WTC11 (cell line): ENCODE measurements around the gene DDRGK1. TPM values are rescaled to one million over a fixed set of nuclear protein-coding genes. Genes with fewer than 3 reads are reported as not detected.

Source experiments
- ATAC-seq: fragments of 200-7000 bp; cut with Tn5 transposase; 2 replicates; pipeline ENCODE4 v1.10.0; 2021; ENCODE audit warnings: mild to moderate bottlenecking, moderate library complexity
- CTCF ChIA-PET: fragments of 300-600 bp; sonication (Branson Sonifier 250); formaldehyde crosslinking; loops from one replicate; lab custom pipeline; 2021; ENCODE audit warnings: antibody characterized with exemption; lab: Charles Lee
- POLR2A ChIA-PET: fragments of 350-600 bp; sonication (Branson Sonifier 250); formaldehyde crosslinking; loops from one replicate; lab custom pipeline; 2021; ENCODE audit warnings: antibody characterized with exemption; lab: Charles Lee
- DNase-seq: peaks from one replicate; pipeline ENCODE4 v3.0.0; 2021; ENCODE audit warnings: low spot score
- H3K27ac Mint-ChIP-seq: 2 replicates; pipeline ENCODE4 v1.8.0; 2021; ENCODE audit warnings: mixed read lengths
- H3K27me3 Mint-ChIP-seq: 2 replicates; pipeline ENCODE4 v1.8.0; 2021; ENCODE audit warnings: low read depth, mild to moderate bottlenecking, moderate library complexity, mixed read lengths
- H3K36me3 Mint-ChIP-seq: 2 replicates; pipeline ENCODE4 v1.8.0; 2021; ENCODE audit warnings: mixed read lengths
- H3K4me1 Mint-ChIP-seq: 2 replicates; pipeline ENCODE4 v1.8.0; 2022; ENCODE audit warnings: mixed read lengths
- H3K4me3 Mint-ChIP-seq: 2 replicates; pipeline ENCODE4 v1.8.0; 2021; ENCODE audit warnings: mild to moderate bottlenecking, moderate library complexity, mixed read lengths
- H3K9me3 Mint-ChIP-seq: 2 replicates; pipeline ENCODE4 v1.8.0; 2021; ENCODE audit warnings: mixed read lengths
- ATF2 ChIP-seq: sonication (generic); formaldehyde crosslinking; IDR thresholded peaks from 2 replicates; pipeline ENCODE4 v1.8.1; 2022; ENCODE audit warnings: low read depth, missing genetic modification reagents, borderline replicate concordance
- ATF3 ChIP-seq: sonication (generic); formaldehyde crosslinking; conservative IDR thresholded peaks from 2 replicates; pipeline ENCODE4 v1.8.1; 2022; ENCODE audit warnings: mild to moderate bottlenecking, missing genetic modification reagents
- GABPB1 ChIP-seq: sonication (generic); formaldehyde crosslinking; IDR thresholded peaks from 2 replicates; pipeline ENCODE4 v1.8.1; 2023; ENCODE audit warnings: mild to moderate bottlenecking, missing genetic modification reagents
- HMGXB4 ChIP-seq: sonication (generic); formaldehyde crosslinking; IDR thresholded peaks from 2 replicates; pipeline ENCODE4 v1.8.1; 2023; ENCODE audit warnings: mild to moderate bottlenecking, moderate library complexity, missing genetic modification reagents
- MLX ChIP-seq: sonication (generic); formaldehyde crosslinking; IDR thresholded peaks from 2 replicates; pipeline ENCODE4 v1.8.1; 2023; ENCODE audit warnings: mild to moderate bottlenecking, missing genetic modification reagents, moderate library complexity
- NFYB ChIP-seq: sonication (generic); formaldehyde crosslinking; conservative IDR thresholded peaks from 2 replicates; pipeline ENCODE4 v1.8.0; 2022; ENCODE audit warnings: low read depth, missing genetic modification reagents
- NR1H2 ChIP-seq: sonication (generic); formaldehyde crosslinking; IDR thresholded peaks from 2 replicates; pipeline ENCODE4 v1.9.0; 2021; ENCODE audit warnings: mild to moderate bottlenecking, moderate library complexity, missing genetic modification reagents
- TCF7 ChIP-seq: sonication (generic); formaldehyde crosslinking; IDR thresholded peaks from 2 replicates; pipeline ENCODE4 v1.8.0; 2022; ENCODE audit warnings: mild to moderate bottlenecking, low read depth, missing genetic modification reagents, moderate library complexity
- USF2 ChIP-seq: sonication (generic); formaldehyde crosslinking; IDR thresholded peaks from 2 replicates; pipeline ENCODE4 v1.8.1; 2023; ENCODE audit warnings: mild to moderate bottlenecking, missing genetic modification reagents, moderate library complexity
- ZNF121 ChIP-seq: sonication (generic); formaldehyde crosslinking; IDR thresholded peaks from 2 replicates; pipeline ENCODE4 v1.8.0; 2023; ENCODE audit warnings: missing genetic modification reagents
- ZNF232 ChIP-seq: sonication (generic); formaldehyde crosslinking; IDR thresholded peaks from 2 replicates; pipeline ENCODE4 v1.8.0; 2022; ENCODE audit warnings: mild to moderate bottlenecking, missing genetic modification reagents
- total RNA-seq: library from RNA; stranded (reverse); gene quantifications from 3 replicates; pipeline ENCODE4 v1.2.3, GENCODE V29; 2021
- TF ChIP-seq, protein P1 (sequence below): sonication (generic); formaldehyde crosslinking; IDR thresholded peaks from 2 replicates; pipeline ENCODE4 v1.8.0; 2023; ENCODE audit warnings: missing genetic modification reagents, mild to moderate bottlenecking, borderline replicate concordance
- TF ChIP-seq, protein P2 (sequence below): fragments of 250-450 bp; sonication (Bioruptor Pico); IDR thresholded peaks from 2 replicates; pipeline ENCODE4 v1.9.0; 2021; ENCODE audit warnings: moderate library complexity, mild to moderate bottlenecking, inconsistent platforms, borderline replicate concordance
- TF ChIP-seq, protein P3 (sequence below): fragments of 250-450 bp; sonication (Bioruptor Pico); IDR thresholded peaks from 2 replicates; pipeline ENCODE4 v1.8.0; 2021; ENCODE audit warnings: mild to moderate bottlenecking
- TF ChIP-seq, protein P4 (sequence below): sonication (generic); formaldehyde crosslinking; IDR thresholded peaks from 2 replicates; pipeline ENCODE4 v1.8.0; 2022; ENCODE audit warnings: mild to moderate bottlenecking, missing genetic modification reagents
- TF ChIP-seq, protein P5 (sequence below): sonication (generic); formaldehyde crosslinking; IDR thresholded peaks from 2 replicates; pipeline ENCODE4 v1.8.0; 2022; ENCODE audit warnings: mild to moderate bottlenecking, missing genetic modification reagents

The DDRGK1 gene
- total RNA-seq, 1 experiment from 2014 or later: 46.4 TPM

DNA sequence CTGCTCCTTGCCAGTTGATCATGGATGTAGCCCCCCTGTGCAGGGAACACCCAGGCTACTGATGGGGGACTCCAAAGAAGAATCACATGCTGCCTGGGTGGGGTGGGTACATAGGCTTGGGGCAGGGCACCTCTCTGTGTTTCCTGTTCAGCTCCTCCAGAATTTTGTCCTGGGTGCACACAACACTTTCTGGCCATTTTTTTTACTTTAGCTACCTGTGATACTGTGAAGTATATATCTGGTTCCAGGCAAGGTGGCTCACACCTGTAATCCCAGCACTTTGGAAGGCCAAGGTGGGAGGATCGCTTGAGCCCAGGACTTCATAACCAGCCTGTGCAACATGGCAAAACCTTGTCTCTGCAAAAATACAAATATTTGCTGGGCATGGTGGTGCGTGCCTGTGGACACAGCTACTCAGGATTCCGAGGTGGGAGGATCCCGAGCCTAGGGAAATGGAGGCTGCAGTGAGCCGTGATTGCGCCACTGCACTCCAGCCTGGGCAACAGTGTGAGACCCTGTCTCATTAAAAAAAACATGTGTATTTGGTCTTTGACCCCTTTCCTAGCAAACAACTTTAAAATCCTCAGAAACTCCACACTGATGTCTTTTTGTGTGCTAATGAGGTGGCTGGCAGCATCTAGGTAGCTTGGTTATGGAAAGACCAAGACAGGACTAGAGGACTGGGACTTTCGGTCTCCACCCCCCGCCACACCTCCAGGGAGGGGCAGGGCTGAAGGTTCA is 20.4 kb upstream of the DDRGK1 start:
- no peaks in the 10 kb centered on the region for H3K27me3 Mint-ChIP-seq
- no peak for ATAC-seq
- H3K9me3 Mint-ChIP-seq: no peaks in the 10 kb centered on the region
- H3K27ac Mint-ChIP-seq: no peak overlapping the region
- ChIA-PET POLR2A (no interaction called here), CTCF (interaction anchor here (1.2 to 2.4 kb wide), 3 partner anchors 15 to 52 kb away, joined by 4 to 9 read pairs (median 6); no protein-coding TSS in a partner anchor)
- peaks cover 18% of the 10 kb centered on the region for H3K36me3 Mint-ChIP-seq
- no peak overlapping the region for H3K4me3 Mint-ChIP-seq
- TF ChIP-seq MLX (CRISPR knock-in tag): no peak
- peak; percentile 63 for TF ChIP-seq GABPB1
- TF ChIP-seq TCF7 (CRISPR knock-in tag): no peak
- TF ChIP-seq USF2 (CRISPR knock-in tag): no peak
- TF ChIP-seq, protein P1, sequence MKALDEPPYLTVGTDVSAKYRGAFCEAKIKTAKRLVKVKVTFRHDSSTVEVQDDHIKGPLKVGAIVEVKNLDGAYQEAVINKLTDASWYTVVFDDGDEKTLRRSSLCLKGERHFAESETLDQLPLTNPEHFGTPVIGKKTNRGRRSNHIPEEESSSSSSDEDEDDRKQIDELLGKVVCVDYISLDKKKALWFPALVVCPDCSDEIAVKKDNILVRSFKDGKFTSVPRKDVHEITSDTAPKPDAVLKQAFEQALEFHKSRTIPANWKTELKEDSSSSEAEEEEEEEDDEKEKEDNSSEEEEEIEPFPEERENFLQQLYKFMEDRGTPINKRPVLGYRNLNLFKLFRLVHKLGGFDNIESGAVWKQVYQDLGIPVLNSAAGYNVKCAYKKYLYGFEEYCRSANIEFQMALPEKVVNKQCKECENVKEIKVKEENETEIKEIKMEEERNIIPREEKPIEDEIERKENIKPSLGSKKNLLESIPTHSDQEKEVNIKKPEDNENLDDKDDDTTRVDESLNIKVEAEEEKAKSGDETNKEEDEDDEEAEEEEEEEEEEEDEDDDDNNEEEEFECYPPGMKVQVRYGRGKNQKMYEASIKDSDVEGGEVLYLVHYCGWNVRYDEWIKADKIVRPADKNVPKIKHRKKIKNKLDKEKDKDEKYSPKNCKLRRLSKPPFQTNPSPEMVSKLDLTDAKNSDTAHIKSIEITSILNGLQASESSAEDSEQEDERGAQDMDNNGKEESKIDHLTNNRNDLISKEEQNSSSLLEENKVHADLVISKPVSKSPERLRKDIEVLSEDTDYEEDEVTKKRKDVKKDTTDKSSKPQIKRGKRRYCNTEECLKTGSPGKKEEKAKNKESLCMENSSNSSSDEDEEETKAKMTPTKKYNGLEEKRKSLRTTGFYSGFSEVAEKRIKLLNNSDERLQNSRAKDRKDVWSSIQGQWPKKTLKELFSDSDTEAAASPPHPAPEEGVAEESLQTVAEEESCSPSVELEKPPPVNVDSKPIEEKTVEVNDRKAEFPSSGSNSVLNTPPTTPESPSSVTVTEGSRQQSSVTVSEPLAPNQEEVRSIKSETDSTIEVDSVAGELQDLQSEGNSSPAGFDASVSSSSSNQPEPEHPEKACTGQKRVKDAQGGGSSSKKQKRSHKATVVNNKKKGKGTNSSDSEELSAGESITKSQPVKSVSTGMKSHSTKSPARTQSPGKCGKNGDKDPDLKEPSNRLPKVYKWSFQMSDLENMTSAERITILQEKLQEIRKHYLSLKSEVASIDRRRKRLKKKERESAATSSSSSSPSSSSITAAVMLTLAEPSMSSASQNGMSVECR: no peak
- no peak for TF ChIP-seq NFYB
- peak; percentile 95 for TF ChIP-seq ZNF121 (CRISPR knock-in tag)
- TF ChIP-seq, protein P2, sequence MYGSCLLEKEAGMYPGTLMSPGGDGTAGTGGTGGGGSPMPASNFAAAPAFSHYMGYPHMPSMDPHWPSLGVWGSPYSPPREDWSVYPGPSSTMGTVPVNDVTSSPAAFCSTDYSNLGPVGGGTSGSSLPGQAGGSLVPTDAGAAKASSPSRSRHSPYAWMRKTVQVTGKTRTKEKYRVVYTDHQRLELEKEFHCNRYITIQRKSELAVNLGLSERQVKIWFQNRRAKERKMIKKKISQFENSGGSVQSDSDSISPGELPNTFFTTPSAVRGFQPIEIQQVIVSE: no peak
- no peaks in the 10 kb centered on the region for H3K4me1 Mint-ChIP-seq
- no peak for DNase-seq

- ATAC-seq (no peak), DNase-seq (no peak)
- Mint-ChIP-seq H3K9me3 (no peaks in the 10 kb centered on the region), H3K36me3 (peaks cover 18% of the 10 kb centered on the region), H3K4me1 (no peaks in the 10 kb centered on the region), H3K4me3 (no peak overlapping the region), H3K27me3 (no peaks in the 10 kb centered on the region), H3K27ac (no peak overlapping the region)
- ChIA-PET CTCF (interaction anchor here (0.9 to 2.4 kb wide), 4 partner anchors 16 to 92 kb away, joined by 4 to 9 read pairs (median 6); no protein-coding TSS in a partner anchor), POLR2A (interaction anchor here (1.1 kb wide), 1 partner anchor 93 kb away, joined by 3 read pairs; no protein-coding TSS in a partner anchor)
- TF ChIP-seq, protein P3, sequence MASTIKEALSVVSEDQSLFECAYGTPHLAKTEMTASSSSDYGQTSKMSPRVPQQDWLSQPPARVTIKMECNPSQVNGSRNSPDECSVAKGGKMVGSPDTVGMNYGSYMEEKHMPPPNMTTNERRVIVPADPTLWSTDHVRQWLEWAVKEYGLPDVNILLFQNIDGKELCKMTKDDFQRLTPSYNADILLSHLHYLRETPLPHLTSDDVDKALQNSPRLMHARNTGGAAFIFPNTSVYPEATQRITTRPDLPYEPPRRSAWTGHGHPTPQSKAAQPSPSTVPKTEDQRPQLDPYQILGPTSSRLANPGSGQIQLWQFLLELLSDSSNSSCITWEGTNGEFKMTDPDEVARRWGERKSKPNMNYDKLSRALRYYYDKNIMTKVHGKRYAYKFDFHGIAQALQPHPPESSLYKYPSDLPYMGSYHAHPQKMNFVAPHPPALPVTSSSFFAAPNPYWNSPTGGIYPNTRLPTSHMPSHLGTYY (CRISPR knock-in tag): no peak
- TF ChIP-seq, protein P4, sequence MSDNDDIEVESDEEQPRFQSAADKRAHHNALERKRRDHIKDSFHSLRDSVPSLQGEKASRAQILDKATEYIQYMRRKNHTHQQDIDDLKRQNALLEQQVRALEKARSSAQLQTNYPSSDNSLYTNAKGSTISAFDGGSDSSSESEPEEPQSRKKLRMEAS (CRISPR knock-in tag): no peak
- no peak for TF ChIP-seq ATF2 (CRISPR knock-in tag)
- TF ChIP-seq NR1H2 (CRISPR knock-in tag): no peak
- no peak for TF ChIP-seq ZNF121 (CRISPR knock-in tag)
- TF ChIP-seq, protein P5, sequence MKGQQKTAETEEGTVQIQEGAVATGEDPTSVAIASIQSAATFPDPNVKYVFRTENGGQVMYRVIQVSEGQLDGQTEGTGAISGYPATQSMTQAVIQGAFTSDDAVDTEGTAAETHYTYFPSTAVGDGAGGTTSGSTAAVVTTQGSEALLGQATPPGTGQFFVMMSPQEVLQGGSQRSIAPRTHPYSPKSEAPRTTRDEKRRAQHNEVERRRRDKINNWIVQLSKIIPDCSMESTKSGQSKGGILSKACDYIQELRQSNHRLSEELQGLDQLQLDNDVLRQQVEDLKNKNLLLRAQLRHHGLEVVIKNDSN: no peak
- TF ChIP-seq ZNF232 (CRISPR knock-in tag): no peak
- TF ChIP-seq HMGXB4 (CRISPR knock-in tag): no peak
- no peak for TF ChIP-seq MLX (CRISPR knock-in tag)
- no peak for TF ChIP-seq ATF3 (CRISPR knock-in tag)
- no peak for TF ChIP-seq NFYB
Observed at GRCh38 chr20:3223994-3224680, 19.7 kb upstream of the DDRGK1 start.
